D721Med (cell line): ENCODE data around the gene SYCP1.
"Not testable (repeated sequence)": the region's sequence is repeated elsewhere in the genome, so short reads cannot be mapped to it uniquely, and the experiment has no call there.

ENCODE experiments used
- DNase-seq: peaks from one replicate; pipeline ENCODE4 v3.0.0; 2011; ENCODE audit warnings: low spot score; ENCODE audit not compliant: insufficient read length
- FAIRE-seq: peaks from 2 replicates; lab custom pipeline; 2011; peaks lifted over from hg19 to GRCh38; lab: Jason Lieb, UNC
- TF ChIP-seq, protein P1 (sequence below): IDR thresholded peaks from 2 replicates; pipeline ENCODE4 v1.5.1; 2012; ENCODE audit warnings: mild to moderate bottlenecking, control low read depth; ENCODE audit not compliant: insufficient read depth; ENCODE audit errors: missing control alignments

Gene SYCP1, protein sequence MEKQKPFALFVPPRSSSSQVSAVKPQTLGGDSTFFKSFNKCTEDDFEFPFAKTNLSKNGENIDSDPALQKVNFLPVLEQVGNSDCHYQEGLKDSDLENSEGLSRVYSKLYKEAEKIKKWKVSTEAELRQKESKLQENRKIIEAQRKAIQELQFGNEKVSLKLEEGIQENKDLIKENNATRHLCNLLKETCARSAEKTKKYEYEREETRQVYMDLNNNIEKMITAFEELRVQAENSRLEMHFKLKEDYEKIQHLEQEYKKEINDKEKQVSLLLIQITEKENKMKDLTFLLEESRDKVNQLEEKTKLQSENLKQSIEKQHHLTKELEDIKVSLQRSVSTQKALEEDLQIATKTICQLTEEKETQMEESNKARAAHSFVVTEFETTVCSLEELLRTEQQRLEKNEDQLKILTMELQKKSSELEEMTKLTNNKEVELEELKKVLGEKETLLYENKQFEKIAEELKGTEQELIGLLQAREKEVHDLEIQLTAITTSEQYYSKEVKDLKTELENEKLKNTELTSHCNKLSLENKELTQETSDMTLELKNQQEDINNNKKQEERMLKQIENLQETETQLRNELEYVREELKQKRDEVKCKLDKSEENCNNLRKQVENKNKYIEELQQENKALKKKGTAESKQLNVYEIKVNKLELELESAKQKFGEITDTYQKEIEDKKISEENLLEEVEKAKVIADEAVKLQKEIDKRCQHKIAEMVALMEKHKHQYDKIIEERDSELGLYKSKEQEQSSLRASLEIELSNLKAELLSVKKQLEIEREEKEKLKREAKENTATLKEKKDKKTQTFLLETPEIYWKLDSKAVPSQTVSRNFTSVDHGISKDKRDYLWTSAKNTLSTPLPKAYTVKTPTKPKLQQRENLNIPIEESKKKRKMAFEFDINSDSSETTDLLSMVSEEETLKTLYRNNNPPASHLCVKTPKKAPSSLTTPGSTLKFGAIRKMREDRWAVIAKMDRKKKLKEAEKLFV

DNA sequence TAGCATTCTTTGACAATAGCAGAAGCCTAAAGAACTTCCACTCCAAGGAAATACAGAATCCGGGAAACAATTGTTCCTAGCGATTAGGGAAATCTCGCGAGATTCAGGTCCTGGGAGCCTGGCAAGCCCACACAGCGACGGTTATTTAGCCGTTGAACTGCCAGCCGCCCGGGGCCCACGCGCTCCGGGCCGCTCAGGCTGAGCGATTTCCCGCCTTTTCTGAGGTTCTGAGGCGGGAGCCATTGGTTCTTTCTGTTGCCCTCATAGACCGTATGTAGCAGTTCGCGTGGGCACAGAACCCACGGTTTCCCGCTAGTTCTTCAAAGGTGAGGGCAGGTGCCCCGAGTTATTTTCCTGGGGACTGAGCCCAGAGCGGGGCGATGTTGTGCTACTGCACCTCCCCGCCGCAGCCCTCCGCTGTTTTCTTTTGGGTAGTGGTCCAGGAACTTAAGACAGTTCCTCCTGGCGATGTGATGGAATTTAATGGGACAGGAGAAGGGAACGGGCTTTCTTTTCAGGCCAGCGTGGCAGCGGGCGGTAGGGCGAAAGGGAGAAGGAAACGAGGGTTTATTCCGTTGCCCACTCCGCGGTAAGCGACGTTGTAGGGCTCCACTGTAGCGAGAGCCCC is at the start of gene SYCP1:
Gene SYCP1 (plus strand): TSS at position 171 of the 628 bp plus-strand sequence. CDS start 602 bp downstream, outside the sequence.
- TF ChIP-seq, protein P1, sequence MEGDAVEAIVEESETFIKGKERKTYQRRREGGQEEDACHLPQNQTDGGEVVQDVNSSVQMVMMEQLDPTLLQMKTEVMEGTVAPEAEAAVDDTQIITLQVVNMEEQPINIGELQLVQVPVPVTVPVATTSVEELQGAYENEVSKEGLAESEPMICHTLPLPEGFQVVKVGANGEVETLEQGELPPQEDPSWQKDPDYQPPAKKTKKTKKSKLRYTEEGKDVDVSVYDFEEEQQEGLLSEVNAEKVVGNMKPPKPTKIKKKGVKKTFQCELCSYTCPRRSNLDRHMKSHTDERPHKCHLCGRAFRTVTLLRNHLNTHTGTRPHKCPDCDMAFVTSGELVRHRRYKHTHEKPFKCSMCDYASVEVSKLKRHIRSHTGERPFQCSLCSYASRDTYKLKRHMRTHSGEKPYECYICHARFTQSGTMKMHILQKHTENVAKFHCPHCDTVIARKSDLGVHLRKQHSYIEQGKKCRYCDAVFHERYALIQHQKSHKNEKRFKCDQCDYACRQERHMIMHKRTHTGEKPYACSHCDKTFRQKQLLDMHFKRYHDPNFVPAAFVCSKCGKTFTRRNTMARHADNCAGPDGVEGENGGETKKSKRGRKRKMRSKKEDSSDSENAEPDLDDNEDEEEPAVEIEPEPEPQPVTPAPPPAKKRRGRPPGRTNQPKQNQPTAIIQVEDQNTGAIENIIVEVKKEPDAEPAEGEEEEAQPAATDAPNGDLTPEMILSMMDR: no peak
- FAIRE-seq: no peak
- DNase-seq: no peak

DNA sequence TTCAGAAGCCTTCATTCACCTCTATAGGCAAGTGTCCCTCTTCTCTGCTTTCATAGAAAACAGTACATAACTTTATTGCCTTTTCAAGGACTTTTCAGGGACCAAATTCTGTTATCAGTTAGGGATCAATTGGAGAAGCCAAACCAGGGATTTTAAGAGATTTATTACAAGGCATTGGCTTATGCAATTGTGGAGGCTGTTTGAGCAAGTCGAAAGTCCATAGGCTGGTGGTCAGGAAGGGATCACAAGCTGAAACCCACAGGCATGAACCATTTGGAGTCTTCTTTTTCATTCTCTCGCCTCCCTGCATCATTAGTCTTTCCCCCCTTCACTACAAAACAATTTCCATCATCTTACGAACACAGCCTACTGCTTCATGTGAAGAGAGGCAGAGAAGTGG is 34.8 kb upstream of the SYCP1 start:
- no peak for FAIRE-seq
- DNase-seq: no peak
- TF ChIP-seq, protein P1: no peak

DNA sequence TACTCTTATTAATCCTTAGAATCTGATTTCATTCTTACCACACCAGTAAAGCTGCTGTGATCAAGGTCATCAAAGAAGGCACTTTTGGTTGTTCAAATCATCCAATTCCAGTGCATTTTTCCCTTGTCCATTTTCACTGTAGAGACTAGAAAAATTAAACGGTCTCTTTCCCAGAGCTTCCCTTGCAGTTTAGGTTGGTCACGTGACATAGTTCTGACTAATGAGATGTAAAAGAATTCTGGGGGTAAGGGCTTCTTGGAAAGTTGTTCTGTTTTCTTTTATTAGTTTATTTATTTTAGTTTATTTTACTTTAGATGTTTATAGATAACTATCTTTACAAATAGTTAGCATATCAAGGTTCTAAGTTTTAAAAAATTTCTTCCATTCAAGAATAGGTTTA is 34.3 kb upstream of the SYCP1 start:
- FAIRE-seq (no peak), DNase-seq (no peak)
- TF ChIP-seq, protein P1: no peak

DNA sequence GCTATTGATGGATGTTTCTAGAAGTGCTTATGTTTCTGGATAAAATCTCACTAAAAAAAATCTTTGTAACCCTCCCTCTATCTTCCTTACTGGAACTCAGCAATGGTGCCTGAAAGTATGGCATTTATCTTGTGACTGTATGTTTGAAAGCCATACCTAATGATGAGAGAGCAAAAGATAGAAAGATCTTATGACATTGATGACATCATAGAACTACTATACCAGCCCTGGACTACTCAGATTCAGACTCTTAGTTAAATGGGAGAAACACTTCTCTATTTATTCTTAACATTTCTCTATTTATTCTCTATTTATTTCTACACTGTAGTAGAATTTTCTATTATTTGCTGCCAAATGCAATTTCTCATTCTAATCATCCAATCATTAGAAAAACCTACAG is 32.7 kb upstream of the SYCP1 start:
- TF ChIP-seq, protein P1: no peak
- FAIRE-seq: no peak
- no peak for DNase-seq

DNA sequence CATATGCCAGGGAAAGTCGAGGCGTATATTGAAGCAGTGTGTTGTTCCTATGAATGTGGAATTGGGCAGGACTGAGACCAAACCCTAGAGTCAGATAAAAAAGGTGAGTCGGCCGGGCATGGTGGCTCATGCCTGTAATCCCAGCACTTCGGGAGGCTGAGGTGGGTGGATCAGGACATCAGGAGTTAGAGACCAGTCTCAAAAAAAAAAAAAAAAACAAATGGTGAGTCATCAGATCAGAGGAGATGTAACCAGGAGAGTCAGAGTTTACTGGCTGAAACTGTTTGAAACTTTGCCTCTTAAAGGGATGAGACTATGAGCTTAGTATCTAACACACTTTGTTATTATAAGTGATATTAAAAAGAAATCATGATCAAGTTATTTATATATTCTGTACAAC is 26.4 kb upstream of the SYCP1 start:
- DNase-seq: no peak
- FAIRE-seq: no peak
- TF ChIP-seq, protein P1: no peak

DNA sequence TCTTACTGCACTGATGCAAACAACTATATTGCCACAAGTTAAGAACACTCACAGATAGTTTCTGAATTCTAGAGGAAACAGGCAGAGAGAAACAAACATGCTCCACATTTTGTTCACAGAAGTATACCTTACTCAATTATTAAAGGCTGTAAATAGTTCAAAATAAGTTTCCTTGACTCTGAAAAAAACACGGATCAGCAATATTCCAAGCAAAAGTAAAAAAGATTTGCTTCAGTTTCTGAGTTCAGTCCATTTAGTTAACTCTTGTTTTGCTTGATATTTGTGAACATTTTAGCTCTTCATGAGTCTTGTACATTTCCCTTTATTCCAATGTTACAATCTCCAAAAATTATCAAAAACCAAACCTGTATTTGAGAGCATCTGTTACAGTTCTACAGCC is 24.6 kb upstream of the SYCP1 start:
- FAIRE-seq, DNase-seq: not testable (repeated sequence)
